K562 (cell line): ENCODE results near the gene MRPL16. TPM values are rescaled to one million over a fixed set of nuclear protein-coding genes. Genes with fewer than 3 reads are reported as not detected.
A peak's percentile ranks its signal among the peaks of the same experiment; 100 is the strongest.

Experiments used
- ATAC-seq: fragments of 200-7000 bp; cut with Tn5 transposase; 3 replicates; pipeline ENCODE4 v1.9.1; 2020; ENCODE audit warnings: moderate library complexity
- BruUV-seq: library from RNA; stranded (reverse); fragments of 400-500 nt; replicated peaks from 2 replicates; lab custom pipeline; 2021; lab: Mats Ljungman, UMichigan
- CTCF ChIA-PET: fragments of 300-600 bp; formaldehyde crosslinking; extraction: SDS; loops from one replicate; lab custom pipeline; 2021; ENCODE audit warnings: low intra/inter-chr PET ratio; lab: Yijun Ruan, JAX
- POLR2A ChIA-PET: fragments of 300-600, 350-650 bp; sonication (Branson Sonifier 250); formaldehyde crosslinking; extraction: SDS; loops from one replicate; lab custom pipeline; 2021; ENCODE audit warnings: antibody characterized with exemption, inconsistent platforms; lab: Yijun Ruan, JAX
- DNase-seq, 4 experiments: peaks; one replicate each; pipeline versions ENCODE4 v3.0.0 to v3.0.0-alpha.2; 2011 to 2018; ENCODE audit warnings: low spot score in 3 of 4, mixed read lengths in 3 of 4; ENCODE audit errors: extremely low read depth in 1 of 4
- FAIRE-seq: peaks from 2 replicates; lab custom pipeline; 2011; peaks lifted over from hg19 to GRCh38; lab: Jason Lieb, UNC
- H2AFZ ChIP-seq: 2 replicates; pipeline ENCODE4 v1.6.0; 2011; ENCODE audit warnings: low read depth, low read length, control low read depth, inconsistent platforms
- H3K27ac ChIP-seq: fragments of 200-600 bp; 3 replicates; pipeline ENCODE4 v1.8.0; 2011; ENCODE audit warnings: low read depth, mild to moderate bottlenecking, control low read depth, inconsistent platforms, low read length, moderate library complexity, mixed read lengths; ENCODE audit errors: extremely low read depth
- H3K27me3 ChIP-seq, 2 experiments: fragments of 300-600 bp in 1 of 2; 2 replicates in 1 of 2; 3 replicates in 1 of 2; pipeline versions ENCODE4 v1.6.0 to v1.8.0; 2011; ENCODE audit warnings: inconsistent platforms in 2 of 2, low read length in 2 of 2, mild to moderate bottlenecking in 1 of 2, mixed read lengths in 1 of 2, moderate library complexity in 1 of 2; ENCODE audit not compliant: control insufficient read depth in 2 of 2, insufficient read depth in 2 of 2
- H3K36me3 ChIP-seq: fragments of 300-600 bp; 3 replicates; pipeline ENCODE4 v1.8.0; 2011; ENCODE audit warnings: mild to moderate bottlenecking, low read length, inconsistent platforms; ENCODE audit not compliant: control insufficient read depth, insufficient read depth
- H3K4me1 ChIP-seq, 2 experiments: fragments of 200-600 bp in 1 of 2; replicated peaks in 1 of 2; 2 replicates in 1 of 2; 3 replicates in 1 of 2; pipeline versions ENCODE4 v1.5.1 to v1.8.0; 2011; ENCODE audit warnings: inconsistent platforms in 2 of 2, low read length in 2 of 2, mild to moderate bottlenecking in 1 of 2, mixed read lengths in 1 of 2, moderate library complexity in 1 of 2; ENCODE audit not compliant: control insufficient read depth in 2 of 2, insufficient read depth in 2 of 2
- H3K4me2 ChIP-seq: 2 replicates; pipeline ENCODE4 v1.6.1; 2011; ENCODE audit warnings: low read length, control low read depth, inconsistent platforms, mixed read lengths; ENCODE audit not compliant: insufficient read depth
- H3K4me3 ChIP-seq: fragments of 200-600 bp; sonication (generic), shearing (Covaris generic); 2 replicates; pipeline ENCODE4 v1.5.1; 2016; ENCODE audit warnings: control low read depth, inconsistent platforms
- H3K79me2 ChIP-seq: fragments of 200-600 bp; 3 replicates; pipeline ENCODE4 v1.8.0; 2011; ENCODE audit warnings: low read length, inconsistent platforms; ENCODE audit not compliant: control insufficient read depth, insufficient read depth
- H3K9ac ChIP-seq, 2 experiments: 2 replicates each; pipeline versions ENCODE4 v1.6.0 to v1.6.1; 2011; ENCODE audit warnings: low read depth in 2 of 2, low read length in 2 of 2, control low read depth in 1 of 2, inconsistent platforms in 1 of 2, mild to moderate bottlenecking in 1 of 2, mixed read lengths in 1 of 2; ENCODE audit not compliant: insufficient read depth in 1 of 2
- H3K9me1 ChIP-seq: one replicate; pipeline ENCODE4 v1.6.0; 2011; ENCODE audit warnings: inconsistent platforms, mild to moderate bottlenecking, low read length, moderate library complexity; ENCODE audit not compliant: control insufficient read depth, insufficient read depth
- H3K9me3 ChIP-seq: replicated peaks from 2 replicates; pipeline ENCODE4 v1.5.1; 2011; ENCODE audit warnings: low read depth, low read length, inconsistent platforms; ENCODE audit not compliant: control insufficient read depth, insufficient read depth
- H4K20me1 ChIP-seq: replicated peaks from 2 replicates; pipeline ENCODE4 v1.6.1; 2011; ENCODE audit warnings: low read length, inconsistent platforms, mixed read lengths; ENCODE audit not compliant: control insufficient read depth, insufficient read depth
- E4F1 ChIP-seq: fragments of 250-450 bp; sonication (Bioruptor Pico); IDR thresholded peaks from 2 replicates; pipeline ENCODE4 v1.5.0; 2021; ENCODE audit warnings: mild to moderate bottlenecking, borderline replicate concordance
- MNT ChIP-seq, 2 experiments: fragments of 450-650 bp; conservative IDR thresholded peaks; 2 replicates each; pipeline ENCODE4 v1.6.1; 2017; ENCODE audit warnings: mild to moderate bottlenecking in 2 of 2, moderate library complexity in 2 of 2
- RBM22 ChIP-seq: fragments of 200-400 bp; formaldehyde crosslinking; IDR thresholded peaks from 2 replicates; pipeline ENCODE4 v1.6.1; 2018; ENCODE audit warnings: low read length, low read depth; ENCODE audit not compliant: poor library complexity, severe bottlenecking
- SPI1 ChIP-seq: IDR thresholded peaks from 2 replicates; pipeline ENCODE4 v1.6.1; 2011; ENCODE audit warnings: low read depth, low read length, control low read depth, borderline replicate concordance
- ZEB2 ChIP-seq: fragments of 450-650 bp; IDR thresholded peaks from 2 replicates; pipeline ENCODE4 v1.6.1; 2016
- ZNF592 ChIP-seq: fragments of 450-650 bp; IDR thresholded peaks from 2 replicates; pipeline ENCODE4 v1.6.1; 2017; ENCODE audit warnings: antibody characterized with exemption, mild to moderate bottlenecking
- ZNF75A ChIP-seq: fragments of 450-650 bp; formaldehyde crosslinking; IDR thresholded peaks from 2 replicates; pipeline ENCODE4 v1.4.0; 2020; ENCODE audit warnings: mild to moderate bottlenecking
- ZNF766 ChIP-seq: fragments of 200-800 bp; sonication (Bioruptor generic); conservative IDR thresholded peaks from 2 replicates; pipeline ENCODE4 v1.6.1; 2016; ENCODE audit warnings: missing genetic modification characterization, missing compliant biosample characterization
- in situ Hi-C: fragments of 300-500 bp; cut with MboI; formaldehyde crosslinking; loops from 4 replicates; pipeline ENCODE4 v1.15.0; 2018; ENCODE audit warnings: inconsistent platforms, mixed read lengths
- intact Hi-C: fragments of 100-400 bp; cut with micrococcal nuclease; formaldehyde crosslinking; loops from 2 replicates; pipeline ENCODE4 v1.14.2; 2022
- polyA plus RNA-seq, 8 experiments: library from polyadenylated mRNA; depleted of rRNA in 4 of 8; stranded (reverse) in 5 of 8; unstranded in 3 of 8; fragments of >200 nt; fragmentation: Nextera tagmentation in 2 of 8; fragmentation: Illumina TruSeq in 1 of 8; extraction: Ambion mirVana in 2 of 8; extraction: Trizol in 1 of 8; gene quantifications; 2 replicates each; pipeline versions ENCODE4 v1.2.1 to v1.2.3, GENCODE V29; 2011 to 2014; ENCODE audit warnings: inconsistent platforms in 1 of 8, missing spikeins in 1 of 8
- total RNA-seq, 7 experiments: library from RNA; depleted of rRNA in 6 of 7; stranded (reverse); fragments of >200 nt in 6 of 7; fragmentation: Illumina TruSeq in 2 of 7; extraction: Trizol in 2 of 7; gene quantifications; 2 replicates each; pipeline versions ENCODE4 v1.2.1 to v1.2.3, GENCODE V29; 2011 to 2021; ENCODE audit warnings: low replicate concordance in 1 of 7

The MRPL16 gene
- total and polyA plus RNA-seq, 9 of the 15 experiments (the other 6 are each of a cell fraction or from before 2014, with no cell fraction given) = 63.3 to 209 (median 157) TPM

- DNase-seq (no peak), ATAC-seq (no peak), FAIRE-seq (no peak)
- Histone ChIP-seq H3K79me2 (no peaks in the 10 kb centered on the region), H3K4me2 (no peak overlapping the region), H3K27ac (peak overlapping the region; percentile 97), H3K27me3 (no peaks in the 10 kb centered on the region), H3K4me3 (no peak overlapping the region), H3K36me3 (no peaks in the 10 kb centered on the region), H3K4me1 (peaks cover 11 to 47% of the 10 kb centered on the region in 2 experiments; a peak in 4 of 5 replicates), H3K9ac (no peak overlapping the region), H3K9me3 (no peaks in the 10 kb centered on the region), H4K20me1 (no peaks in the 10 kb centered on the region), H3K9me1 (no peaks in the 10 kb centered on the region), H2AFZ (peak overlapping the region; percentile 62)
- ChIA-PET POLR2A (interaction anchor here (0.8 kb wide), 1 partner anchor 8 kb away, joined by 4 read pairs; no protein-coding TSS in a partner anchor), CTCF (no interaction called here)
- intact Hi-C loops (no loop called here), in situ Hi-C loops (no loop called here)
- TF ChIP-seq MNT (conservative IDR thresholded peaks at IDR 0.05) (no peak), RBM22 (no peak), ZNF592 (0 out of 2 replicates have a peak, but pooled peaks have one; percentile 20), ZNF766 (peak; percentile 43; the same call in 1 of the 2 replicates), ZEB2 (no peak), ZNF75A (CRISPR knock-in tag) (no peak), SPI1 (peak; percentile 97), E4F1 (CRISPR knock-in tag) (no peak)
- BruUV-seq = no TSS peak
Observed at GRCh38 chr11:59859673-59860072, 49.1 kb upstream of the MRPL16 start.
